Measurements from ENCODE around the gene EPS8L3. TPM values are rescaled to one million over a fixed set of nuclear protein-coding genes. Genes with fewer than 3 reads are reported as not detected.

The EPS8L3 gene
- total and polyA plus RNA-seq, 2 of the 8 experiments (the other 6 are each of a cell fraction or from before 2014, with no cell fraction given), result not detected

DNA sequence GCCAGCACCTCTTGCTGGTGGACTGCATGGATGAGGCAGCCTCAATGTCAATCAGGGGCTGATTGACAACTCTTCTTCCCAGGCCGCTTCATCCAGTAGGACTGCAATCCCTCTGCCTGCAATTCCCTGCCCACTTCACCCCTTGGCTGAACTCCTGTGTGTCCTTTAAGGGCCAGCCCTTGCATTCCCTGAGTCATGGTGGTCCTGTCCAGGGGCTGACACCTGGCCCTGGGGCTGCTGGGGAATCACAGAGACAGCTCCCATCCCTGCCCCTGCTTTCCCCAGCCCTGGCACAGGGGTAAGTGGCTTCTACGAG, 4.6 kb upstream of the EPS8L3 start:
- H3K4ac ChIP-seq (replicated peaks; ENCODE audit: insufficient read length, low read depth, low read length), result no peak overlapping the region
- DNase-seq (ENCODE audit: low read depth in 1 of 2, low spot score in 2 of 2) (no peak), FAIRE-seq (no peak)
- no peak overlapping the region for H3K56ac ChIP-seq (replicated peaks; ENCODE audit: insufficient read length, low read depth, low read length)
- no peak overlapping the region for H2AFZ ChIP-seq (ENCODE audit: low read length)
- no peak overlapping the region for H2BK15ac ChIP-seq (ENCODE audit: low read length)
- no peak overlapping the region for H3K9ac ChIP-seq (replicated peaks in 1 of 4; ENCODE audit: extremely low read depth in 1 of 4, low read depth in 3 of 4, low read length in 3 of 4)
- no peaks in the 10 kb centered on the region; a peak in 2 of 7 replicates for H3K27me3 ChIP-seq (replicated peaks in 1 of 4; ENCODE audit: control insufficient read depth in 3 of 4, extremely low read depth in 1 of 4, insufficient read depth in 3 of 4, low read length in 3 of 4)
- no peak overlapping the region for H4K91ac ChIP-seq (replicated peaks; ENCODE audit: insufficient read length, low read length)
- no peaks in the 10 kb centered on the region for H3K9me3 ChIP-seq (ENCODE audit: insufficient read depth in 2 of 2, low read depth in 1 of 2, low read length in 1 of 2)
- H2BK5ac ChIP-seq (ENCODE audit: low read depth, low read length), result no peak overlapping the region
- 0 out of 2 replicates have a peak, but pooled peaks cover 1% of the 10 kb centered on the region for H3K23me2 ChIP-seq (ENCODE audit: low read depth, low read length)
- H2BK120ac ChIP-seq (replicated peaks; ENCODE audit: low read depth, low read length), result no peak overlapping the region
- H3K4me1 ChIP-seq (replicated peaks in 1 of 4; ENCODE audit: control insufficient read depth in 3 of 4, insufficient read depth in 4 of 4, low read length in 3 of 4), result no peaks in the 10 kb centered on the region; a peak in 1 of 7 replicates
- no peak overlapping the region for H2AK5ac ChIP-seq (ENCODE audit: low read depth, low read length)
- H2BK20ac ChIP-seq (ENCODE audit: low read length), result no peak overlapping the region
- POLR2A ChIA-PET (ENCODE audit: partially characterized antibody), result no interaction called here
- no peaks in the 10 kb centered on the region for H4K20me1 ChIP-seq (replicated peaks in 1 of 2; ENCODE audit: control insufficient read depth in 1 of 2, insufficient read depth in 2 of 2, low read length in 2 of 2)
- no peak overlapping the region for H2BK12ac ChIP-seq (ENCODE audit: low read depth, low read length)
- no peaks in the 10 kb centered on the region for H3K79me2 ChIP-seq (ENCODE audit: control insufficient read depth in 1 of 2, insufficient read depth in 2 of 2, low read length in 2 of 2)
- no peak overlapping the region for H4K8ac ChIP-seq (ENCODE audit: extremely low read depth, insufficient read depth, low read length)
- no peak overlapping the region for H4K5ac ChIP-seq (ENCODE audit: insufficient read length, low read depth, low read length)
- no peak overlapping the region for H3K14ac ChIP-seq (ENCODE audit: insufficient read length)
- no peak overlapping the region for H3K23ac ChIP-seq (ENCODE audit: insufficient read length)
- H3K36me3 ChIP-seq (ENCODE audit: control insufficient read depth in 2 of 4, insufficient read depth in 4 of 4, low read length in 3 of 4), result no peaks in the 10 kb centered on the region
- H3K79me1 ChIP-seq (ENCODE audit: low read depth, low read length), result no peaks in the 10 kb centered on the region
- no peak overlapping the region for H3K27ac ChIP-seq (ENCODE audit: low read depth, low read length)
- H3K4me3 ChIP-seq (ENCODE audit: extremely low read depth in 1 of 4, insufficient read depth in 2 of 4, low read depth in 3 of 4, low read length in 4 of 4), result no peak overlapping the region
- WGBS, 2 experiments (ENCODE audit: extremely low coverage in 1 of 2, insufficient coverage in 1 of 2, insufficient read length in 1 of 2, insufficient replicate concordance in 2 of 2, low coverage in 1 of 2, low lambda C conversion rate in 2 of 2, missing lambda C conversion rate in 1 of 2), result 70% methylated on average over 2 of the region's 2 CpGs; no CpG with 5 or more reads in 1 of the 2 experiments
- CTCF ChIA-PET (ENCODE audit: partially characterized antibody), result interaction anchor here (1.0 to 27.2 kb wide), 6 partner anchors 21 to 222 kb away, joined by 3 to 700 read pairs (median 112); partner anchors contain the start of genes AHCYL1 and GNAI3
- no peak overlapping the region for H3K18ac ChIP-seq (ENCODE audit: extremely low read depth, low read length)
- no peak overlapping the region for H3K4me2 ChIP-seq (ENCODE audit: insufficient read depth in 1 of 2, low read depth in 2 of 2, low read length in 2 of 2)
- TF ChIP-seq, protein P1, sequence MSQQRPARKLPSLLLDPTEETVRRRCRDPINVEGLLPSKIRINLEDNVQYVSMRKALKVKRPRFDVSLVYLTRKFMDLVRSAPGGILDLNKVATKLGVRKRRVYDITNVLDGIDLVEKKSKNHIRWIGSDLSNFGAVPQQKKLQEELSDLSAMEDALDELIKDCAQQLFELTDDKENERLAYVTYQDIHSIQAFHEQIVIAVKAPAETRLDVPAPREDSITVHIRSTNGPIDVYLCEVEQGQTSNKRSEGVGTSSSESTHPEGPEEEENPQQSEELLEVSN (IDR thresholded peaks at IDR 0.05), result no peak
- no peak for TF ChIP-seq NANOG (IDR thresholded peaks at IDR 0.05; ENCODE audit: insufficient read depth, low read depth, low read length, poor library complexity, severe bottlenecking)
- no peak for TF ChIP-seq HDAC2 (IDR thresholded peaks at IDR 0.05; ENCODE audit: borderline replicate concordance in 1 of 2, low read depth in 2 of 2, low read length in 2 of 2)
- TF ChIP-seq GTF2F1 (IDR thresholded peaks at IDR 0.05; ENCODE audit: borderline replicate concordance, low read depth, low read length), result no peak
- TF ChIP-seq JUN (IDR thresholded peaks at IDR 0.05; ENCODE audit: low read depth, low read length), result no peak
- no peak for TF ChIP-seq SIX5 (IDR thresholded peaks at IDR 0.05; ENCODE audit: low read depth, low read length)
- TF ChIP-seq SIN3A (conservative IDR thresholded peaks at IDR 0.05 in 1 of 2, IDR thresholded peaks at IDR 0.05 in 1 of 2; ENCODE audit: low read depth in 1 of 2, low read length in 2 of 2), result no peak
- TF ChIP-seq KDM4A (IDR thresholded peaks at IDR 0.05; ENCODE audit: low read depth, low read length, severe bottlenecking), result no peak
- TF ChIP-seq RAD21 (IDR thresholded peaks at IDR 0.05 in 1 of 2, conservative IDR thresholded peaks at IDR 0.05 in 1 of 2; ENCODE audit: low read depth in 2 of 2, low read length in 2 of 2), result no peak
- TF ChIP-seq, protein P2, sequence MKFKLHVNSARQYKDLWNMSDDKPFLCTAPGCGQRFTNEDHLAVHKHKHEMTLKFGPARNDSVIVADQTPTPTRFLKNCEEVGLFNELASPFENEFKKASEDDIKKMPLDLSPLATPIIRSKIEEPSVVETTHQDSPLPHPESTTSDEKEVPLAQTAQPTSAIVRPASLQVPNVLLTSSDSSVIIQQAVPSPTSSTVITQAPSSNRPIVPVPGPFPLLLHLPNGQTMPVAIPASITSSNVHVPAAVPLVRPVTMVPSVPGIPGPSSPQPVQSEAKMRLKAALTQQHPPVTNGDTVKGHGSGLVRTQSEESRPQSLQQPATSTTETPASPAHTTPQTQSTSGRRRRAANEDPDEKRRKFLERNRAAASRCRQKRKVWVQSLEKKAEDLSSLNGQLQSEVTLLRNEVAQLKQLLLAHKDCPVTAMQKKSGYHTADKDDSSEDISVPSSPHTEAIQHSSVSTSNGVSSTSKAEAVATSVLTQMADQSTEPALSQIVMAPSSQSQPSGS (IDR thresholded peaks at IDR 0.05; ENCODE audit: low read length), result no peak
- TF ChIP-seq POLR2AphosphoS5 (IDR thresholded peaks at IDR 0.05; ENCODE audit: low read depth, low read length), result no peak

All from H1 (cell line).